CD4-positive, alpha-beta T cell treated with Interleukin-2 at 100 ng/mL for 4 hours (primary cell): ENCODE results near the gene SLC16A12.

Experiments used
- DNase-seq: peaks from one replicate; pipeline ENCODE4 v3.0.0-alpha.2; 2020; ENCODE audit warnings: low spot score

SLC16A12 gene

DNA sequence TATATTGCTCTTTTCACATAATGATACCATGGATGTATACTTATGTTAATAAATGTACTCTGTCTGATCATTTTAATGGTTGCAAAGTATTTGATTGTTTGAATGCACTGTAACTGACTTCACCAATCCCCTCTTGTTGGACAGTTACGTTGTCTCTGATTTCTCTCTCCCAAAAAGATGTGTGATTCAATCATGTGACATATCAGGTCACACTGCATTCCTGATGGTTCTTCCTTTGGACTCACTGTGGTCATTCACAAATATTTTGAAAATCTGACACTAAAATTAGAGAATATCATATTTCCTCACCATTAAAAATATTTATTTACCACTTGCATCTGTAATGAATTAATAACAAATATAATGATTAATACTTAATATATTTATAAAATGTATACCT lies 22.2 kb downstream of the SLC16A12 start:
- no peak for DNase-seq

DNA sequence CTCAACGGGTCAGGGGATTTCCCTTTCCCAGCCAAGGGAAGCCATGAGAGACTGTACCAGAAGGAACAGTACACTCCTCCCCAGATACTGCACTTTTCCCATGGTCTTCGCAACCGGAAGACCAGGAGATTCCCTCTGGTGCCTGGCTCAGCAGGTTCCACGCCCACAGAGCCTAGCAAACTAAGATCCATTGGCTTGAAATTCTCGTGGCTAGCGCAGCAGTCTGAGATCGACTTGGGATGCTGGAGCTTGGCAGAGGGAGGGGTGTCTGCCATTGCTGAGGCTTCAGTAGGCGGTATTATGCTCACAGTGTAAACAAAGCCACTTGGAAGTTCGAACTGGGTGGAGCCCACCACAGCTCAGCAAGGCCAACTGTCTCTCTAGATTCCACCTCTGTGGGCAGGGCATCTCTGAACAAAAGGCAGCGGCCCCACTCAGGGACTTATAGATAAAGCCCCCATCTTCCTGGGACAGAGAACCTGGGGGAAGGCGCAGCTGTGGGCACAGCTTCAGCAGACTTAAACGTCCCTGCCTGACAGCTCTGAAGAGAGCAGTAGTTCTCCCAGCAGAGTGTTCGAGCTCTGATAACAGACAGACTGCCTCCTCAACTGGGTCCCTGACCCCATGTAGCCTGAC lies 29.6 kb downstream of the SLC16A12 start:
- no peak for DNase-seq

DNA sequence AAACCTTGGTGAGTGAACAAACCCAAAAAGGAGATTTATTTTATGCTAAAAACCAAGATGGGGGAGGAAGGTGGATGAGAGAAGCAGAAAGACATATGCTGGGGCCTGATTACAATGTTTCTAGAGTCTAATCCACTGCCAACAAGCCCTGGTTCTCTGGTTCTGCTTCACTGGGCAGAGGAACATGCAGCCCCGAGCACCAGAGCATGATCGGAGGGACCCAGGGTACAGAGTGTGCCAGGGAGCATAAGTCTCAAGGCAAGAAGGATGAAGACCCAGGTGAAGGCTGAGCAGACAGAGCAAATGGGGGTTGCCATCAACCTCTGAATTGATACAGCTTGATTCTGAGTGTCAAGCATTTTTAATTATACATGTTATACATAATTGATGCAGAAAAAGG lies 30.7 kb downstream of the SLC16A12 start:
- DNase-seq = no peak

DNA sequence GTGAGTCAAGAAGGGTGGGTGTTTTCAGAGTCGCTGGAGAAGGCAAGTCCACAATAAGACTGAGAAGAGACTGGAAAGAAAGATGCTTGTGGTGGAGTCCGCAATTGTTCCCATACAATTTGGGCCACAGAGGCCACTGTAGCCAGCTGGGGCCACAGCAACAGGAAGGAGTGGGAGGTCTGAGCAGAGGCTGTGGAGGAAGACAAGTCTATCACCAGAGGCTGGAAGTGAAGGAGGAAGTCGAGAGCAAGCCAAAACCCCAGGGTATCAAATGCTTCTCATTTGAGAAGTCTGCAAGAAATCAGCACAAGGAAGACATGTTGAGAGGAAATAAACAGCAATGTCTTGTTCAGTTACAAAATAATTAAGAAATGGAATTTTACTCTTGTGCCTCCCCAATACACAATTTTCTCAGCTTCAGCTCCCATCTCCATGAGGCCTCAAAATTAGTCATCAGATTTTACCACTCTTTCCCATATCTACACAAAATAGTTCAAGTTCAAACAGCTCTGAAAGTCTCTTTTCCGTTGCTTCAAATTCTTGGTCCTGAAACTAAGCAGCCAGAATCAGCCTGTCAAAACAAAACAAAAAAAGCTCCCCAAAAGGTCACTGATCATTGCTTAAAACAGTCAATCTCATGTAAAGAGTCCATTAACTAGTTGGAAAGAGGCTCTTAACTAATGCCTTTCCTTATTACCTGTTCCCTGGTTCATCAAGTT lies 31.6 kb downstream of the SLC16A12 start:
- DNase-seq = no peak

DNA sequence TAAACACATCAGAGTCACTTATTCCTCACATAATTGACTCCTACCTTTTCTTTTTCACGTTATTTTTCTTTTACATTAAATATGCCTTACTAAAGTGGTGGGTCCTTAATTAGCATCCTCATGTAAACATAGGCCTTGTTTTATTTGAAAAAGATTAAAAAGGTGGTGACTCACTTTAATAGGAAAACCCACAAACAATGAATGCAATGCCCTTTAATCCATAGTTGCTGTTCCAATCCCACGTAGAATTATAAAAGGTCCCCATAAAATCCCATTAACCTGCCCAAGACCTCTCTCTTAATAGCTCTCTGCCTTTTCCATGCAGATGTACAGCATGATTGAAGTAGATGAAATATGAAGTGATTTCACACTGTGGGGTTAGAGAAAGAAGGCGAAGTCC lies 32.2 kb downstream of the SLC16A12 start:
- no peak for DNase-seq

DNA sequence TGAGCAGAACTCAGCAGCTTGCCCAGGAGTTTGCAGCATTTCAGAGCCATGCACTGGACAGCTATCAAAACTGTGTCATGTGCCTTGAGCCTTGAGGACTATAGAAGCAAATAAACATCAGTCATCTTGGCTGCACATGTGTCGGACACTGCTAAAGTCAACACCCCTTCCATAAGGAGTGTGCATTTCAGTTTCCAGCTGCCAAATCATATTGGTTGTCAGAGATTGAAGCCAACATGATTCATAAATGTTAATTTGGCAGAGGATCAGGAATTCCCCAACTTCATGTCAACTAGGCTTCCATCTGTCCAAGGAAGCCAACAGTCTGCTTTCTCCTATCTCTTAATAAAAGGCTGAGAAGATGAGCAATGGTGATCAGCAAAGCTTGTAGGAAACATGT lies 32.8 kb downstream of the SLC16A12 start:
- DNase-seq = no peak

DNA sequence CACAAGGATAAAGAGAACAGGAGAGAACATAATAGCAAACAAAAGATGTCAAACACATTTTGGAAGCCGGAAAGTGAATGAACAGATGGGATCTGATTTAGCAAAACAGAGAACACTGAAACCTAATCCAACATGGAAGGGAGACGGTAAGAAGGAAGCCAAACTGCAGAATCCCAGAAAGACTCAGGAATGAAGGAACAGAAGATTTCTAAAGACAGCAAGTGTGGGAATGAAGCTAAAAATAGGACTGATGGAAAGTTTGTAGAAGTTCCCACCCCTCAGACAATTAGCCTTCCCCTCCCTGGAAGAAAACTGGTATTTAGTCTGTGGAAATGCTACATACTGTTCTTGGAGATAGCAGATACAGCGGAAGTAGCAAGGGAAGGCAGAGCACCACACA lies 40.8 kb downstream of the SLC16A12 start:
- DNase-seq = no peak

DNA sequence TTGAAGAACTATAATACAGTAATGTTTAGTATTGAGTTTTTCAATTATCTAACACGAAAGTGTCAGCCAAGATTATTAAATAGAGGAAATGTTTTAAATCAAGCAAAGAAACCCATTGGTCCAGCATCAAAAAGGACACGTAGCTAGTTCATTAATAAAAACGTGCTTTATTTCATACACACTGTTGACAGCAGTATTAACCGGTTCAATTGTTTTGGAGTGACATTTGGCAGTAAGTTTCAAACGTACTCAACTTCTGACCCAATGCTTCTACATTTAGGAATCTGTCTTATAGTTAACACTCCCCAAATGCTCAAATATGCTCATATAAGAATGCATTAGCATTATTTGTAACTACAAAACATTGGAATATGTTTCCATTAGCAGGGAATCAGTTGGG lies 41.3 kb downstream of the SLC16A12 start:
- no peak for DNase-seq

DNA sequence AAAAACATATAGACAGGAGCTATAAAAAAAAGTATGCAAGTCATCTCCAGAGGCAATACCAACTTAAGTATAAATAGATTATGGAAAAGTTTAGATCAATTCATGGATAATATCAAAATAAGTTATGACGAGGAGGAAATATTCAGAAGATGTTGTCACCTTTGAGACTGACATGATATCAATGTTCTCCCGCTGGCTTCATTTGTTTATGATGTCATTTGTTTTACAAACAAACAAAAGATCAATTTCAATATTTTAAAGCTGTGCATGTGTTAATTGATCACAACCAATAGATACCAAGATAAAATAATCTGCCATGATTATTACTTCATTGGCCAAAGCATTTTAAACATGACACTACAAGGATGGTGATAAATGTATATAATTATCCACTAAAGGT lies 43.5 kb downstream of the SLC16A12 start:
- DNase-seq = no peak

DNA sequence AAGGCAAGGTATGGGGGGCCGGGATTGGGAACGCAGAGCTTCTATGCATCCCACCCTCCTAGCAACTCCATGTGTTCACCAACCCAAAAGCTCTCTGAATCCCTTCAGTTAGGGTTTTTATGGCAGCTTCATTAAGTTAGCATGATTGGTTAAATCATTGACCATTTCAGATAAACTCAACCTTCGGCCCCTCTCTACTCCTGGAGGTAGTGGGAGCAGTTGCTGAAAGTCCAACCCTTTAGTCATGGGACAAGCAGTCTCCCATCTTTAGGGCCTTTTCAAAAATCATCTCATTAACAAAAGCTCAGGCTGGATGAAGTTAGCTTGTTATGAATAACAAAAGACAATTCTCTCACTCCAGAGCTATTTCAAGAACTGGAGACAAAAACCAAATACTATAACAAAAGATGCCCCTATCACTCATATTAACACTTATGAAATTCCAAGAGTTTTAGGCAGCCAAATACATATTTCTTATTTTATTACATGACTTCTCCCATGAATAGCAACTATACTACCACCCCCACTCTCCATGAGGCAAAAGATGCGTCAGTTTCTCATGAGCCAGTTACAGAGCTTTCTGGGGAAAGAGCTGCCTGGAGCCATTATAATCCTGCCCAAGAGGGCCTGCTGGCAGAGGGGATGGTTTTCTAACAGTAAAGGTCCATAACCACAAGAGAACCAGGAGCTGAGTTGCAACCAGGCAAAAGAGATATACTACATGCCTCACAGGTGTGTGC lies 44.6 kb downstream of the SLC16A12 start:
- no peak for DNase-seq

DNA sequence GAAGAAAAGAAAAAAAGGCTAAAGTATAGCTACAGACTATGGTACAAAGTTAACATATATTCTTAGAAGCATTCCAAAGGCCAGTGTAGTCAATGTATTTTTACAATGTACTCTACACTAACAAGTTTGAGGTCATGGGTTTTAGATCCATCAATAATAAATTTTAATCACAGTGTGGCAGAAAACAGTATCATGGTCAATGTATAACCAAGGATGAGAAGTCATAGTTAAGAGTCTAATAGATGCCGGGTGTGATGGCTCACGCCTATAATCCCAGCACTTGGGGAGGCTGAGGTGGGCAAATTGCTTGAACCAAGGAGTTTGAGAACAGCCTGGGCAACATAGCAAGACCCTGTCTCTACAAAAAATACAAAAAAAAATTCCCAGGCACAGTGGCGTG lies 53.1 kb downstream of the SLC16A12 start:
- no peak for DNase-seq

DNA sequence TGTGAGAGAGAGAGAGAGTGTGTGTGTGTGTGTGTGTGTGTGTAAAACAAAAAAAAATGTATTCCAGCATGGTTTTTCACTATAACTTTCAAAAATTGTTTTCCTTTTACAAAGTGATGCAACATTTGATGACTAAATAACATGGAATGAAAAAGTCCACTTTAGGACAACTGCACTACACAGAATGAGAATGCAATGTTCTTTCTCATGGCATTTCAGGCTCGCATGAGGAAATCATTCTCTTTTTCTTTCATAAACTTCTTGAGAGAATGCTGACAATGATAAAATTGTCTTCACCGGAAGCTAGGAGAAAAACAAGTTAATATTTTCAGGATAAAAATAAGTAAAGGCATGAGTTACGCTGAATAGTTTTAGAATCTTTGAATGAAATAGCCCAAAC lies 53.7 kb downstream of the SLC16A12 start:
- no peak for DNase-seq

DNA sequence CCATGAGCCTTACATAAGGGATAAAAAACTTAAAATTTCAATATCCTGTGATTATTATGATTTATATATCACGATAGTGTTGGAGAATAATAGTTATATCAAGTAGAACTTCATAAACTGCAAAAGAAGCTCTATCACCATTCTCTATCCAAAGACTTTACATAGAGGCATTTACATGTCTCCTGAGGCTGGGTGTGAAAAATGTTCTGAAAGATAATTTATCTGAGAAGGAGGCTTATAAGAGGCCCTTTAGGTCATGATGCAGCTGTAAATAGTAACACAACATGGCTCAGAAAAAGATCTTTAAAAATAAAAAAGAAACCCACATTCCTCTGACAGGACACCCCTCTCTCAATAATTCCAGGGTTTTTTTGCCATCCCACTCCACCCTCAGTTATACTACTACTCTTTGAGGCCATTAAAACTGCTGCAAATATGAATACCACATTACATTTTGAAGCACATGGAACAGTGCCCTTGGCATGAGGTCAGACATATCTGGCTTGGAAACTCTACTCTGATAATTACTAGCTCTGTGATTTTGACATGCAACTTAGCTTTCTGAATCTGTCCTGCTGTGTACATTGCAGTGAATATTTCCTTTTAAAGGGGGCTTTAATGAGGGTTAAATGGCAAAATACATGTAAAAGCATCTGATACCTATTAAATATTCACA lies 55.5 kb downstream of the SLC16A12 start:
- DNase-seq = no peak

DNA sequence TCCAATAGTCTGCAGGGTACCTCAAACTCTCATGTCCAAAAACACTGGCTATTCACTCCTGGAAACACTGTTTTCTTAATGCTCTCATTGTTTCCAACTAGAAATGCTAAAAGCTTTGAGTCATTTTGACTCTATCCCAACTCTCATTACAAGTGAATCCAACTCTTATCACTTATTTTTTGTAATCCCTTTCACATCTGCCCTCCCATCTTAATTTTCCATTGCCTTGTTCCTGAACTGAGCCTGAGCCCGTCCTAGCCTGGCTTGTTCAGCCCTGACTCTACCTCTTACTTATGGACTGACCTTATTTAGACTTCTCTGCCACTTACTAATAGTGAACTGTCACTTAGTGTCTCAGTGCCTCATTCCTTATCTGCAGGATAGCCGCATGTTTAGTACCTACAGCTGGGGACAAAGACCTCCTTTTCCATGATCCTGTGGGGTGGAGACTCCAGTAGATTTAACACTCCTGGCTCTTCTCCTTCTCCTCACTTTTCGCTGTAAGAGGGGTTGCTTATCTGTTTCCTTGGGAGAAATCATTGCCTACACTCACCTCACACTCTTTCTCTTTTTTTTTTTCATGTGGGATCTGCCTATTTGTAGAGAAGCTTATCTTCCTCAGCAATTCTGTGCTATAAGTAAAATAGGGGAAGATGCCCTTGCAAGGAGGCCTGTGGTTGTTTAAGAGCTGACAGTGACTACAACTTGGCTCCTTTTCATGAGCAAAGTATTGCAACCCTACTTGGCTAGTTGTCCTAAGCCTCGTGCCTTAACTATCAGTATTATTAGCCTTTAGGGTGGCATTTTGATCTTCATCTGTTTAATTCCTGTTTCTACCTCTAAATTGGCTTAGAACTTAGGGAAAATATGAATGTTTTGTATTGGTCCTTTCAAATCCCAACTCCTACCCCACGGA lies 56.4 kb downstream of the SLC16A12 start:
- DNase-seq = no peak

DNA sequence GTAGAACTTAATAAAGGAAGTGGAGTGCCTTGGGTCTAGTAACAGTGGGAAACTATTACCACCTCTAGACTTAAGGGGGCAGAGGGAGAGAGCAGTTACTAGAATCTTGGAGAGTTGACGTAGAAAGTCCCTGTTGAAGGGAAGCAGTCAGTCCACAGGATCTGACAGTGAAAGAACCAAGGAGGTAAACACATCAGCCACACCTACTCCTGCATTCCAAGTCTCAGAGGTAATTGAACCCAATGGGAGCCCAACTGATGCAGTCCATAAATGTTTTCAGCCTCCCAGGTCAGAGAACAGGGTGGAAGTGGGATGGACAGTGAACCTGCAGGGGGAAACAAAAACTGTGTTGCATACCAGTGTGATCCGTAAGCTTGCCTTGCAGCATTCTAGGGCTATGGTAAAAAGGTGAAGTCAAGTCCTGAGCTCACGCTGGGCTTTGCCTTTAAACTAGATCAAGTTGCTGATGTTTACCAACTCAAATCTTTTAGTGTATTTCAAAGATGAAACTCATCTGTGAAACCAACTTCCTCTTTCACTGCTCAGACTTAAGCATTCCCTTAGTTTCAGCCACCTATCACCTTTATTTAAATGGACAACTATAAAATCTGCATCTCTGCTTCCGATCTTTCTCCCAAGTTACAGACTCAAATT lies 57.2 kb downstream of the SLC16A12 start:
- DNase-seq = no peak

DNA sequence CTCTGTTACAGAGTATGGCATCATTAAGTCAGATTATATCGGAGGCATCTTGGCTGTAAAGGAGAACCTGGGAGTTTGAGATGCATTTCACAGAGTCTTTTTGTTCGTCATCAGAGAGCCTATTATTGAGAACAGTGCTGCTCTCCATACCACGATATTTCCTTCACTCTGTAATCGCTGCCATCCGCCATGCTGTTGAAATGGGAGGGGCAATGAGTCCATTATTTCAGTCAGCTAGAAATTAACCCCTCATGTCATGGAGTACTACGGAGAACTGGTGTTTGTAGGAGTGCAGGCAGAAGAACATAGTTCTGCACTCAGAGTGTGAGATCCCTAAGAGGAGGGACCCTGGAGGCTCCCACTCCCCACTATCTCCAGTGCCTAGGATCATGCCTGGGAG lies 59.2 kb downstream of the SLC16A12 start:
- no peak for DNase-seq

DNA sequence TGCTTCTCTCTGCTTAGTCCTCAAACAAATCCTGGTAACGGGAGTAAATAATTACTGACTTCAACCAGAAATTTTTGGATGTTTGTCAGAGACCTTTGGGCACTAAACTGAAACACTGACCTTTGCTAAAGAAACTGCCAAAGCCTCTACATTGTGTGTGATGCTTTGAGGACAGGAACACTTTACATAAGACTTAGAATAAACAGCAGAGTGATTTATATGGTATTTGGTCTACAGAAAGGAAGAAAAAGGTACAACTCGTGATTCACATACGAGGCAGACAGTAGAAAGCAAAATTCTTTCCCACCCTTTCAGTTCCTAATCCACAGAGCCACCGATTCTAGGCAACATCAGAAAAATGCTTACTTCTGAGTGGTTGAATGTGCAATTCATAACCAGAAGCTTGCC lies 59.8 kb downstream of the SLC16A12 start:
- no peak for DNase-seq

DNA sequence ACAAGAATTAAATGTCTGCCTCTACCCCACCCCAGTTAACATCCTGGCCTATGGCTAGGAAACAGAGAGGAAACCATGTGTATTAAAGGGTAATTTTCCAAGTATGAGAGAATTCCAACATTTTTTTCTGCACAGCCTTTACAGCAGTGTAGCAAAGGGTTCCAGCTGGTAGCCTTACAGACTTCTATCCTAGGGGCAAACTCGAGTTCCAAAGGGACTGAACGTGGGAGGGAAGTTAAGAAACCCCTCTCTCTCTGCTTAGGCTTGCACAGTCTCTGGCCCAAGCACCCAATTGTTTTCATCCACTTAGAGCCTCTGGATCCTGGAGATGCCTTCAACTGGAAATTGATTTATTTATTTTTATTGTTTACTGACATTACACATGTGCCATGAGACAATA lies 60.3 kb downstream of the SLC16A12 start:
- no peak for DNase-seq

DNA sequence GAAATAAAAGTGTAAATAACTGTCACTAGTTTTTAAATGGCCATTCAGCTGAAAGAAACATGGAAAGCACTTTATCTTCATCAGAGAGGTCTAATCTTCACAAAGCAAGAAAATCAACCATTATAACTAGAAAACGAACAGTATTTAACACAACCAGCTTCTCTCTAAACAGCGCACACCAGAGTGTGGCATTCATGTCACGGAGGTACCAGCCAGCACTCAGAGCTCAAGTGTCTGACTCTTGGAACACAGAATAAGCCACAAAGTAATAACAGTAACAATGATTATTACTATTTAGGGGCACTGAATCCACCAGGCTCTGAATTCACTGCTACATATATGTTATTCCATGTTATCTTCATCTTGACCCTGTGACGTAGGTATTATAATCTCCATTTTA lies 60.9 kb downstream of the SLC16A12 start:
- DNase-seq = no peak

DNA sequence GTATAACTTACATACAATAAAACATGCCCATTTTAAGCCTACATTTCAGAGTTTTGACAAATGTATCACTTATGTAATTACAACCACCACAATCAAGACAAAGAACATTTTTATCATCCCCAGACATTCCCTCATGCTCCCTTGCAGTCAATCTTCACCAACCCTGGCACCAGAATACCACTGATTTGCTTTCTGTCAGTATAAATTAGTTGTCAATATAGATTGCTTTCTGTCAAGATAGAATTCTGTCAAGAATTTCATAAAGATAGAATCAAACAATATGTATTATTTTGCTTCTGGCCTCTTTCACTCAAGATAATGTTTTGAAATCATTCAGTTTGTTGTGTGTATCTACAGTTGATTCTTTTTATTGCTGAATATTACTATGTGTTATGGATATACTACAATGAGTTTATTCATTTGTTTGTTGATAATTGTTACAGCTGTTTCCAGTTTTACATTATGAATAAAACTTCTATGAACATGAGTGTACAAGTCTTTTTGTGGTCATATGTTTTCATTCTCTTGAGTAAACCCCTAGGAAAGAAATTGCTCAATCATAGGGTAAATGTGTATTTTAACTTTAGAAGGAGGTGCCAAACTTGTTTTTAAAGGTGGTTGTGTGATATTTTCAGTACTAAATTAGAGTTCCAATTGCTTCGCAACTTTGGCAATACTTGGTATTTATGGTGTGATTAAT lies 64.1 kb downstream of the SLC16A12 start:
- DNase-seq = no peak

DNA sequence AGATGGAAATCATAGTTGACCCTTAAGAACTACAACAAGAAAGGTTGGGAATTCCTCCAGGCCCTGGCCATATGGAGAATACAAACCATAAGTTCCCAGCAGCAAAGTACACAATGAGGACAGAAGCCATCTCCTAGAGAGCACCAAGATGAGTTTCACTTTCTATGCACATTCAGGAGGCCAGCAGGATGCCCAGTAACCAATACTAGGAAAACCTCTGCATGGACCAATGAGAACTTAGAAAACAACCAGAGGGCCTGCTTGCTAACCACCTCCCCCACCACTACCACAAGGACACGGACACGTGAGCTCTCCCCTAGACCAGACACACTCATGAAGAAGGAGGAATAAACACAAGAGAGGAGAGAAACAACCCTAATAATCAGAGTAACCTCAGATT lies 64.8 kb downstream of the SLC16A12 start:
- no peak for DNase-seq
